ENCODE results near the gene APOBEC4. TPM values are rescaled to one million over a fixed set of nuclear protein-coding genes. Genes with fewer than 3 reads are reported as not detected.
A peak's percentile ranks its signal among the peaks of the same experiment; 100 is the strongest.

Gene APOBEC4
- total RNA-seq, 1 donor from 2014 or later, result 3.0 TPM

DNA sequence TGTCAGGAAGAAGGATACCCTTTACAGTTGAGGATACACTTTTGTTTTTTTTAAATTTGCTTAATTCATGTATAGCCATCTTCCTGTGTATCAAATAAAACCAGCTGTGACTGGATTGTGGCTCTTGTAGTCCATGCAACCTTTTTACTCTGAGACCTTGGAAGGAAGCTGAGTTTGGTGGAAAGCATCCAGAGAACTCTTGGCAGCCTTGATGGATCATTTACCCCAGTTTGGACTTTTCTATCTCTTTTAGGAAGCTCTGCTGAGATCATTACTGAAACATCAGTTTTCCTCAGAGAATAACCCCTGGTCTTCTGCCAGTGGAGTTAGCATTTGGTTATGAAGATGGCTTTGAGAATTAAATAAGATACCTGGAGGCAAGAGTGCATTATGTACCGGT, 21.2 kb upstream of the APOBEC4 start:
- Histone ChIP-seq H3K27ac (no peak overlapping the region), H3K27me3 (ENCODE audit: low read depth) (no peaks in the 10 kb centered on the region), H3K4me3 (no peak overlapping the region), H3K4me1 (no peaks in the 10 kb centered on the region), H3K36me3 (no peaks in the 10 kb centered on the region), H3K9me3 (no peaks in the 10 kb centered on the region)
- ATAC-seq (no peak), DNase-seq (no peak)
- intact Hi-C loops (cut with DNase I), result no loop called here
- no peak for TF ChIP-seq CTCF (IDR thresholded peaks at IDR 0.05)

- no peak for TF ChIP-seq CTCF (IDR thresholded peaks at IDR 0.05)
- Histone ChIP-seq H3K4me3 (no peak overlapping the region), H3K27me3 (ENCODE audit: low read depth) (no peaks in the 10 kb centered on the region), H3K4me1 (no peaks in the 10 kb centered on the region), H3K27ac (no peak overlapping the region), H3K36me3 (no peaks in the 10 kb centered on the region), H3K9me3 (no peaks in the 10 kb centered on the region)
- DNase-seq, result no peak
- no peak for ATAC-seq
- intact Hi-C loops (cut with DNase I), result no loop called here
These were observed 20.6 kb upstream of the APOBEC4 start for GRCh38 chr1:183673605-183674323.

DNA sequence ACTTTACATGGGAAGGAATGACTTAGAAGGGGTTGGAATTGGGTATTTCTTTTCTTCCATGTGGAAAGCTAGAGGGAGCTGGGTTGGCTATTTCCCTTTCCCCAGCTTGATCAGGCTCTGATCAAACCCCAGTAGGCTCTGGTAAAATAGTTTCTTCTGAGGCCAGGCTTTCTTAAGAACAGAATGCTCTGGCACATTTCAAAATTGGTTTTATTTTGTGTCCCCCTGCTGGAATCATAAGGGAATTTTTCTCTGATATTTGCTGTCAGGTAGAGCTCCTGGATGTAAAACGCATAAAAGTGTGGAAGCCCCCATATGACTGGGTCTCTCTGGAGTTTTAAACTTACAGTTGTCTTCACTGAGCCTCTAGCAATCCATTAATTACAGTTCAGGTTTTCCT, 17.1 kb upstream of the APOBEC4 start:
- no peaks in the 10 kb centered on the region for H3K4me1 ChIP-seq
- DNase-seq (no peak), ATAC-seq (no peak)
- no peaks in the 10 kb centered on the region for H3K9me3 ChIP-seq
- H3K27me3 ChIP-seq (ENCODE audit: low read depth), result no peaks in the 10 kb centered on the region
- intact Hi-C loops (cut with DNase I), result no loop called here
- no peak for TF ChIP-seq CTCF (IDR thresholded peaks at IDR 0.05)
- no peak overlapping the region for H3K4me3 ChIP-seq
- no peak overlapping the region for H3K27ac ChIP-seq
- no peaks in the 10 kb centered on the region for H3K36me3 ChIP-seq

GRCh38 chr1:183656355-183656754, 3.2 kb upstream of the APOBEC4 start:
- Histone ChIP-seq H3K36me3 (no peaks in the 10 kb centered on the region), H3K27ac (no peak overlapping the region), H3K4me1 (peaks cover 27% of the 10 kb centered on the region), H3K27me3 (ENCODE audit: low read depth) (no peaks in the 10 kb centered on the region), H3K9me3 (no peaks in the 10 kb centered on the region), H3K4me3 (no peak overlapping the region)
- no peak for DNase-seq
- intact Hi-C loops (cut with DNase I), result no loop called here
- TF ChIP-seq CTCF (IDR thresholded peaks at IDR 0.05), result no peak
- no peak for ATAC-seq

- Histone ChIP-seq H3K36me3 (no peaks in the 10 kb centered on the region), H3K9me3 (no peaks in the 10 kb centered on the region), H3K4me1 (peaks cover 27% of the 10 kb centered on the region), H3K27me3 (ENCODE audit: low read depth) (no peaks in the 10 kb centered on the region), H3K4me3 (no peak overlapping the region), H3K27ac (no peak overlapping the region)
- peak; percentile 87 for TF ChIP-seq CTCF (IDR thresholded peaks at IDR 0.05)
- peak; percentile 77 for DNase-seq
- ATAC-seq, result peak; percentile 89 to 91
- intact Hi-C loops (cut with DNase I), result no loop called here
These were observed 2.5 kb upstream of the APOBEC4 start for GRCh38 chr1:183655562-183656075.
